NCI-H345 treated with DMSO at 0.1 percent for 48 hours (cell line): ENCODE data around the gene CCDC50.

Experiments used
- DNase-seq: peaks from one replicate; lab custom pipeline; 2025; ENCODE audit not compliant: unreplicated experiment; lab: John Stamatoyannopoulos, UW

Gene CCDC50

DNA sequence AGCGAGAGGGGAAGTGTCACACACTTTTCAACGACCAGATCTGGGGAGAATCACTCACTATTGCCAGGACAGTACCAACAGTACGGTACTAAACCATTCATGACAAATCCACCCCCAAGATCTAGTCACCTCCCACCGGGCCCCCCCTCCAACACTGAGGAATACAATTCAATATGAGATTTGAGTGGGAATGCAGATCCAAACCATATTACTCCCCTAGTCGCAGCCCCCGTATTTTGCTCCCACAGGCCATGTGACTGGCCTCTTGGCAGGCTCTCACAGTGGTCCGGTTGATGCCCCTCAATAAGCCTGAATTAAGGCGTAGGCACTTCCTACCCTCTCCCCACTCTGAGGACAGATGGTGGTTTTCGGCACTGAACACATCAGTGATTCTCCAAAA is 86.4 kb downstream of the CCDC50 start:
- DNase-seq, result no peak

DNA sequence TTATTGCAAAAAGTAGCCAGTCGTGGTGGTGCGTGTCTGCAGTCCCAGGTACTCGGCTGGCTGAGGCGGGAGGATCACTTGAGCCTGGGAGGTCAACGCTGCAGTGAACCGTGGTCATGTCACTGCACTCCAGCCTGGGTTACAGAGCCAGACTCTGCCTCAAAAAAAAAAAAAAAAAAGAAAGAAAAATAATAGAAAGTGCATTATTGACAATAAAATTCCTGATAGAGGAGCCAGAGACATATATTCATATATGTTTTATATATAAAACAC is 88.2 kb downstream of the CCDC50 start:
- DNase-seq, result no peak

DNA sequence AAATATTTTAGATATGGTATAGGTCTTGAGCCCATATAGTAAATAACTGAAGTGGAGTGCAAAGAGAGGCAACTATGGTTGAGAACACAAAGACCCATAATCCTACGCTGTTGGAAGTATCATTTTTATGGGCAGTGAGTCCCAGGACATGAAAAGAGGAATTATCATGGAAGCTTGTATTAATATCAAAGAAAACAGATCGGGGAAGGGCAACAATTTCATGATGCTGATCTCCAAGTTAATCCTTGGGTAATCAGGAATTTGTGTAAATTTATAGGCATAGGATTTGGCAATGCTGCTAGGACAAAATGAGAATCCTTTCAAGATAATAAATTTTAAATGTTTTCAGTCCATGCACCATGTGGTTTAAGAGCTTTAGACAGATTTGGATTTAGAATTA is 91.6 kb downstream of the CCDC50 start:
- DNase-seq, result no peak

DNA sequence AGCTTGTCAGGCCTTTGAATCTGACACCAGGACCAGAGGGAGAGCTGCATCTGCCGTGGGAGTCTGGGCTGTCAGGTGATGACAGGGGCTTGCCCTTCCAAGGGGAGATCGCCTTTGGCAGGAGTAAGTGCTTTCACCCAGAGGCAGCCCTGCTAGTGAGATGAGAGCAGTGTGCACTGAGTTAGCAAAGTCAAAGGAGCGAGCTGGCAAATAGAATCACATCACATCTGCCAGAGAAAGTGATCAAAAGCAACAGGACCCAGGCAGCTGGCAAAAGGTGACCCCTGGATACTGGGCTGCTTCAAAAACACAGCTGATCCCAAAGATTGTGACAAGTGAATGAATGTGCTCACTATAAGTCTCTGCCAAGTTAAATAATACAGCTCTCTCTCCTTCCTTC is 95.7 kb downstream of the CCDC50 start:
- DNase-seq, result no peak

DNA sequence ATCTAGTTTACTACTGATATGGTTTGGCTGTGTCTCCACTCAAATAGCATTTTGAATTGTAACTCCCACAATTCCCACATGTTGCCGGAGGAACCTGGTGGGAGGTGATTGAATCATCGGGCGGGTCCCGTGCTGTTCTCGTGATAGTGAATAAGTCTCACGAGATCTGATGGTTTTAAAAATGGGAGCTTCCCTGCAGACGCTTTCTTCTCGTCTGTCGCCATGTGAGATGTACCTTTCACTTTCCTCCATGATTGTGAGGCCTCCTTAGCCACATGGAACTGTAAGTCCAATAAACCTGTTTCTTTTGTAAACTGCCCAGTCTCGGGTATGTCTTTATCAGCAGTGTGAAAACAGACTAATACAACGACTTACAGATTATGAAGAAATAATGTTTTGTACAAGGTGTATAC is 96.1 kb downstream of the CCDC50 start:
- no peak for DNase-seq

DNA sequence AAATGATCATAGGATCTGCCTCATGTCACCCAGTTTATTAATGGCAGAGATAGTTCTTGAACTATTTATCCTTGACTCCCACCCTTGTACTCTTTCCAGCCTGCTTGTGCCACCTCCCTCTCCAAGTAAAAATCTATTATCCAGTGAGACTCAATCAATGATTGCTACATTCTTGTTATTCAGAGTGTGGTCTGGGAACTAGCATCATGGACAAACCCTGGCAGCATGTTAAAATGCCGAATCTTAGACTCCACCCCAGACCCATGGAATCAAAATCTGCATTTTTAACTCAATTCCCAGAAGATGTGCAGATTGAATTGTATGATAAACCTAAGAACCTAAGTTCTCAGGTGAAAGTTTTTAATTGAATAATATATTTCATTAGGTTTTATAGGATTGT is 97.1 kb downstream of the CCDC50 start:
- no peak for DNase-seq

DNA sequence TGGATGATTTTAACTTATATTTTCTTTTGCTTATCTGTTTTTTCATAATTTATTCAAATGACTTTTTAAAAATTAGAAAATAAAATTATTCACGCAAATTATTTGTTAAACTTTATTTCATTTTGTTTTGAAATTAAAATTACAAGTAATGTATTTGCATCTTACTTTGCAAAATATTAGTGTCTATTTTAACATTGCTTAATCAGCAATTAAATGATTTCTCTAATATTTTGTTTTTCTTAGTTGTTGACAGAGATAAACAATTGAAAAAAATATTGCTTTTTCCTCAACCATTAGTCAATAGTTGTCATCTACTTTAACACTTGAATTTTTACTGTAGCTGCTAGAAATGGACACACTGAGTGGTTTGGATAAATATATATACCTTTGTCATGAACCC is 99.0 kb downstream of the CCDC50 start:
- DNase-seq, result no peak

DNA sequence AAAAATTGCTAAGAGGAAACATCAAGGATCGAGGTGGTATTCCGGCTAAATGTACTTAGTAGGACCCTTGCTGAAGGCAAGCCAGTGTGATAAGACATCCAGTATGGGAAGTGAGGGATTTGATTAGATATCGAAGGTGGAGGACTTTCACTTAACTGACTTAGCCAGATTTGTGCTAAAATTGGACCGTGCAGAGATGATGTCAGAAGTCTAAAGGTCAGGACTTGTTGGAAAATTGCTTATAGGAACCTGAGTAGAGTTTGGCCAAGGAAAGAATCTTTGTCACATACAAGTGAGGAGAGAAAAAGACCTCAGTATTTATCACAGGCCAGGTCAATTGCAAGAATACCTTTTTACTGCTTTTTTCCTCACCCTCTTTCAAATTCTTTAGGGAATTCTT is 100.9 kb downstream of the CCDC50 start:
- no peak for DNase-seq

DNA sequence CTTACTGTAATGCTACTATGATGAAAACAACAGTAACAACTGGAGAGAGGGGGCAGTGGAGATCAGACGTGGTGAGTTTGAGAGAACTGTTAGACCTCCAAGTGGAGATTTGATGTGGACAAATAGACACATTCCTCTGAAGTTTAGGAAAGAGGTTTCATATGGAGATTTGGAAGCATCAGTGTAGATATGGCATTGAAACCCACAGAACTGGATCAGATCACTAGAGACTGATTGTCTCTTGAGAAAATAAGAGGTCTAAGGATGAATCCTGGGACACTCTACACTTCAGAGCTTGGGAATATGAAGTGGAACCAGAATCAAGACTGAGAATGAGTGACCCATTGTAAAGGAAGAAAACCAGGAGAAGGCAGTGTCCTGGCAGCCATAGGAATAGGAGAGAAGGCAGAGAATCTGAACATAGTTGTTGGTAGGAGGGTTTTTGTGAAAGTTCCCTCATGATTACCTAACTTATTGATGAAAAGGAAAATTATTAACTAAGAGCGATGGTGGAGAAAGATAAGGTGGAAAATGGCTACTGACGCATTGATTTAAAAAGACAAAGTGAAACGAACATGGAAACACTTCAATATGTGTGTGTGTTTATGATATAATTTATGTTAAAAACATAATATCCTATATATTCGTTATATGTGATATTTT is 102.1 kb downstream of the CCDC50 start:
- DNase-seq, result no peak

DNA sequence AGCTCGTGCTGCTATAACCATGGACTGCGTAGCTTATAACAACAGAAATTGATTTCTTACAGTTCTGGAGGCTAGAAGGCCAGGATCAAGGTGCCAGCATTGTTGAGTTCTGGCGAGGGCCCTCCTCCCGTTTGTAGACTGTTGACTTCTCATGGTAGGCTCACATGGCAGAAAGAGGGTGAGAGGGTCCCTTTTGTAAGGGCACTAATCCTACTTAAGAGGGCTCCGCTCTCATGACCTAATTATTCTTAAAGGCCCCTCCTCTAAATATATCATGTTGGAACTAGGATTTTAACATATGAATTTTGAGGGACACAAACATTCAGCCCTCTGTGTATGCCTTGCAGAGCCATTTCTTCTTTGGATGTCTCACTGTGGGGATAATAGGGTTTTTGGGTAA is 103.0 kb downstream of the CCDC50 start:
- DNase-seq, result no peak

DNA sequence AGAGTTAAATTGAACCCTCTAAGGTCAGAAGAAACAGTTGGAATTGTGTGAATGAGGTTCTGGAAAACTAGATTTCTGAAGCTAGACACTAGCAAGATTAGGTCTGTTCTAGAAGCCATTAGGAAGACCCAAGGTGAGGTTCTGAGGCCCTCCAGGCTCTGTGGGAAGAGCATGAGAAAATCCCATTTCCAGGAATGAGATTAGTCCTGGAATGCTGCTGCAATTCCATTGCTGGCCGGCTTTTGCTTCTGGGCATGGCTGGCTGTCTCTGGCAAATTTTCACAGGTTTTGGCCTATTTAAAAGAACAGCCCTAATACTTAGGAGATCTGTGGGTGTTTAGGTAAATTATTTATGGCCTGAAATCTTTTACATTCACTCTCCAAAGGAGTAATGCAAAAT is 104.8 kb downstream of the CCDC50 start:
- no peak for DNase-seq

DNA sequence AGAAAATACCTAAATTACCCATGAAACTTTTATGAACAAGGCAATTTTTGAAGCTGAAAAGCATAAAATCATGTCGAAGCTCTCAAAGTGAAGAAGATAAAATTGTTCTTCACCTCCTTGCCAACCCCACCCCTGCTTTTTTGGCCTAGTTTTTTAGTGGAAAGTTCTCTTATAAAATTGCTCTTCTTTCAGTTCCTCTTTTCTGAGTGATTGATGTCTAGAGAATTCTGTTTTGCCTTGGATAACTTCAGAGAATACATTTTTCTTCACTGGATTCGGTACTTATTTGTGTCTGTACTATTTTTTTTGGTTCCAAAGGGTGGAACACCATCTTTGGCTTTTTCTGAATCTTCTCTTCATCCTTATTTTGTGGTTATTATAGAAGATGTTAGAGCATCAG is 106.8 kb downstream of the CCDC50 start:
- no peak for DNase-seq

DNA sequence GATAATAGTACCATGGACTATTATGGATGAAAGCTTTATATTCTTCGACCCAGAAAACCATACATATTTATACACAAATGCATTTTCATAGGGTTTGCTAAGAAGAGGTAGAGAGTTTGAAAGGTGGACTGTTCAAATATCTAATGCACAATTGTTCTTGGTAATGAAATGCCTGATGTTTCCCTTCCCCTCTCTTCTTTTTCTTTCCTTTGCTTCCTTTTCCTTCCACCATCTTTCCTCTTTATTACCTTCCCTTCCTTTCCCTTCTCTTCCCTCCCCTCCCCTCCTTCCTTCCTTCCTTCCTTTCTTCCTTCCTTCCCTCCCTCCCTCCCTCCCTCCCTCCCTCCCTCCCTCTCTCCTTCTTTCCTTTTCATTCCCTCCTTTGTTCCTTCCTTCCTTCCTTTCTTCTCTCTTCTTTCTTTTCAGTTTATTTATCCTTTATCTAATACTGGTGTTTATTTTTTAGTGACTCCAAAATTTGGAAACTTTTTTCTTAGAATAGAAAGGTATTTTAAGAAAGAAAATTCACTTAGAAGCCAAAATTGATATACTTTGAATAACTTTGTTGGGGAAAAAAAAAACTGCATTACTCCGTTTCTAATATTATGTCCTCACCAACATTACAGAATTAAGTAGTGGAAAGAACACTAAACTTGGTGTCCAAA is 109.1 kb downstream of the CCDC50 start:
- no peak for DNase-seq

DNA sequence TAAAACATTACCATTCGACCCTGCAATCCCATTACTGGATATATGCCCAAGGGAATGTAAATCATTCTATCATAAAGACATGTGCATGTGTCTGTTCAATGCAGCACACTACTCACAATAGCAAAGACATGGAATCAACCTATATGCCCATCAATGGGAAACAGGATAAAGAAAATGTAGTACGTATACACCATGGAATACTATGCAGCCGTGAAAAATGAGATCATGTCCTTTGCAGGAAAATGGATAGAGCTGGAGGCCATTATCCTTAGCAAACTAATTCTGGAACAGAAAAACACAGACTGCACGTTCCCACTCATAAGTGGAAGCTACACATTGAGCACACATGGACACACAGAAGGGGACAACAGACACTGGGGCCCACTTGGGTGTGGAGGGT is 111.3 kb downstream of the CCDC50 start:
- DNase-seq, result no peak

DNA sequence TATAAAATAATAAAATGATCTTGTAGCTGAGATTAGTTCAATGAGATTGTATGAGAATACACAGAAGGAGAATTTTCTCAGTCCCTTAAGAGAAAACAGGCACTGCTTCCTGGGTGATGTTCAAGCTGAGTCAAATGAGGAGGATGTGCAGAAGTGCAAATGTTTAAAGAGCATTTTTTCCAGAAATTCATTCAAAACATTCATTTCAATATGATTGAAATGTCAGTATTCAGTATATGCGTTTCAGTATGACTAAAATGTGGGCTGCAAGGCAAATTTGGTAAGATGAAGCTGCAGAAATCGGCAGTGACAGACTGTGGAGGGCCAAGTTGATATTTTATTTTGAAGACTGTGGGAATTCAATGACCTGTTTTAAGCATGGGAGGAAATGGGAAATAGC is 112.5 kb downstream of the CCDC50 start:
- DNase-seq, result no peak

DNA sequence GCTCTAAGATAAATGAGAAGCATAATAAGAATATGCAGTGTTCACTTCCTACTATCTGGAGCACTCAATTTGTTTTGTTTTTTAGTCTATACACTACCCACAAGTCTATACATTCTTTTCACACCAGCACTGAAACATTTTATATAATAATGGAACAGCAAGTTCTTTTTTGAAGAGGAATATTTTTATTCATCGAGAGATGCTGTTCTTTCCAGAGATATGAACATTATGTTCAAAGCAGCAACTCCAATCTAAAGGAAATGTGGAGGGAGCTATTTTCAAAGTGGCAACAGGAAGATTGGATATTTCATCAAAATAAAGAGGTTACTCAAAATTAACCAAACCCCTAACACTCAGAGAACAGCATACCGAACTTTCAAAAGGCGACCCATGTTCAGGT is 115.4 kb downstream of the CCDC50 start:
- no peak for DNase-seq
